Measurements from ENCODE around the gene CENPP.

GRCh38 chr9:92612292-92612691 lies 286.5 kb downstream of the CENPP start:
- no peak for TF ChIP-seq POLR2A (IDR thresholded peaks at IDR 0.05; ENCODE audit: low read length)
- no peak for TF ChIP-seq GATA1 (IDR thresholded peaks at IDR 0.05; ENCODE audit: low read depth, low read length)

Measured in erythroblast (primary cell).